Measurements from ENCODE around the gene ACYP2.
A peak's percentile ranks its signal among the peaks of the same experiment; 100 is the strongest.

ACYP2 gene

GRCh38 chr2:54226260-54226659 is 110.8 kb downstream of the ACYP2 start:
- no peak for ATAC-seq

GRCh38 chr2:54227798-54228197 is 112.4 kb downstream of the ACYP2 start:
- no peak for ATAC-seq
- TF ChIP-seq PPARA (CRISPR knock-in tag; IDR thresholded peaks at IDR 0.05; ENCODE audit: borderline replicate concordance) (no peak), ISL1 (CRISPR knock-in tag; IDR thresholded peaks at IDR 0.05) (peak; percentile 38; the same call in 1 of the 2 replicates), SNAI2 (CRISPR knock-in tag; IDR thresholded peaks at IDR 0.05) (no peak), PATZ1 (CRISPR knock-in tag; IDR thresholded peaks at IDR 0.05; ENCODE audit: borderline replicate concordance) (no peak), ZNF565 (CRISPR knock-in tag; conservative IDR thresholded peaks at IDR 0.05; ENCODE audit: low read depth) (no peak), GLIS3 (CRISPR knock-in tag; IDR thresholded peaks at IDR 0.05) (no peak), RARB (CRISPR knock-in tag; IDR thresholded peaks at IDR 0.05) (no peak)

More at GRCh38 chr2:54226260-54226659, 110.8 kb downstream of the ACYP2 start:
- TF ChIP-seq ISL1 (CRISPR knock-in tag; IDR thresholded peaks at IDR 0.05) (0 out of 2 replicates have a peak, but pooled peaks have one; percentile 16), TOX (CRISPR knock-in tag; IDR thresholded peaks at IDR 0.05; ENCODE audit: borderline replicate concordance) (no peak), CREB5 (CRISPR knock-in tag; IDR thresholded peaks at IDR 0.05; ENCODE audit: low read depth) (no peak), ARNTL (CRISPR knock-in tag; IDR thresholded peaks at IDR 0.05; ENCODE audit: borderline replicate concordance, low read depth) (no peak), TSHZ2 (CRISPR knock-in tag; IDR thresholded peaks at IDR 0.05) (no peak), GLIS3 (CRISPR knock-in tag; IDR thresholded peaks at IDR 0.05) (no peak)

GRCh38 chr2:54228945-54229344 is 113.5 kb downstream of the ACYP2 start:
- ATAC-seq: peak; percentile 77
- TF ChIP-seq PATZ1 (CRISPR knock-in tag; IDR thresholded peaks at IDR 0.05; ENCODE audit: borderline replicate concordance) (peak; percentile 47; the same call in 1 of the 2 replicates), CSDC2 (CRISPR knock-in tag; IDR thresholded peaks at IDR 0.05) (no peak), ESRRG (CRISPR knock-in tag; IDR thresholded peaks at IDR 0.05) (no peak), SNAI2 (CRISPR knock-in tag; IDR thresholded peaks at IDR 0.05) (0 out of 2 replicates have a peak, but pooled peaks have one; percentile 47), ZNF8 (CRISPR knock-in tag; IDR thresholded peaks at IDR 0.05) (no peak), ISL1 (CRISPR knock-in tag; IDR thresholded peaks at IDR 0.05) (peak; percentile 93), ZFP3 (CRISPR knock-in tag; IDR thresholded peaks at IDR 0.05) (0 out of 2 replicates have a peak, but pooled peaks have one; percentile 17), PPARA (CRISPR knock-in tag; IDR thresholded peaks at IDR 0.05; ENCODE audit: borderline replicate concordance) (no peak)

- no peak for ATAC-seq
- no peak for TF ChIP-seq GLIS3 (CRISPR knock-in tag; IDR thresholded peaks at IDR 0.05)
- no peak for TF ChIP-seq BACH2 (CRISPR knock-in tag; IDR thresholded peaks at IDR 0.05; ENCODE audit: borderline replicate concordance)
- no peak for TF ChIP-seq CSDC2 (CRISPR knock-in tag; IDR thresholded peaks at IDR 0.05)
- TF ChIP-seq ZNF8 (CRISPR knock-in tag; IDR thresholded peaks at IDR 0.05): no peak
- no peak for TF ChIP-seq ARNTL (CRISPR knock-in tag; IDR thresholded peaks at IDR 0.05; ENCODE audit: borderline replicate concordance, low read depth)
- no peak for TF ChIP-seq TOX (CRISPR knock-in tag; IDR thresholded peaks at IDR 0.05; ENCODE audit: borderline replicate concordance)
- no peak for TF ChIP-seq OSR1 (CRISPR knock-in tag; IDR thresholded peaks at IDR 0.05)
- TF ChIP-seq ZFP3 (CRISPR knock-in tag; IDR thresholded peaks at IDR 0.05): no peak
- TF ChIP-seq TSHZ2 (CRISPR knock-in tag; IDR thresholded peaks at IDR 0.05): no peak
- no peak for TF ChIP-seq ZNF565 (CRISPR knock-in tag; conservative IDR thresholded peaks at IDR 0.05; ENCODE audit: low read depth)
- TF ChIP-seq ZFP30 (CRISPR knock-in tag; IDR thresholded peaks at IDR 0.05): no peak
- TF ChIP-seq ISL1 (CRISPR knock-in tag; IDR thresholded peaks at IDR 0.05): no peak
- no peak for TF ChIP-seq POU6F1 (CRISPR knock-in tag; IDR thresholded peaks at IDR 0.05; ENCODE audit: borderline replicate concordance, low read depth)
- TF ChIP-seq ESRRG (CRISPR knock-in tag; IDR thresholded peaks at IDR 0.05): no peak
- TF ChIP-seq RARB (CRISPR knock-in tag; IDR thresholded peaks at IDR 0.05): no peak
- TF ChIP-seq SNAI2 (CRISPR knock-in tag; IDR thresholded peaks at IDR 0.05): no peak
Measured at GRCh38 chr2:54233832-54234649, 118.6 kb downstream of the ACYP2 start.
